CD14-positive monocyte (primary cell): ENCODE data around the gene UAP1L1. TPM values are rescaled to one million over a fixed set of nuclear protein-coding genes. Genes with fewer than 3 reads are reported as not detected.
A peak's percentile ranks its signal among the peaks of the same experiment; 100 is the strongest.

Experiments
- DNase-seq, 3 donors: peaks; one replicate each; pipeline ENCODE4 v3.0.0-alpha.2; 2011 to 2022
- H2AFZ ChIP-seq: 2 replicates; pipeline ENCODE4 v1.6.0; 2012; ENCODE audit warnings: mild to moderate bottlenecking, low read depth, low read length, inconsistent platforms; ENCODE audit not compliant: insufficient read depth, poor library complexity, severe bottlenecking
- H3K27ac ChIP-seq, 2 donors: 1 replicate in 1 of 2; 2 replicates in 1 of 2; pipeline ENCODE4 v1.5.1; 2012 to 2013; ENCODE audit warnings: low read length in 2 of 2, control low read depth in 1 of 2, inconsistent platforms in 1 of 2, low read depth in 1 of 2, mild to moderate bottlenecking in 1 of 2
- H3K27me3 ChIP-seq, 2 donors: one replicate each; pipeline versions ENCODE4 v1.6.0 to v1.6.1; 2011 to 2013; ENCODE audit warnings: low read length in 2 of 2; ENCODE audit not compliant: control insufficient read depth in 2 of 2, insufficient read depth in 2 of 2
- H3K36me3 ChIP-seq, 2 donors: replicated peaks in 1 of 2; 1 replicate in 1 of 2; 2 replicates in 1 of 2; pipeline versions ENCODE4 v1.5.1 to v1.6.1; 2012 to 2013; ENCODE audit warnings: low read length in 2 of 2, control low read depth in 1 of 2, inconsistent platforms in 1 of 2, mild to moderate bottlenecking in 1 of 2; ENCODE audit not compliant: insufficient read depth in 2 of 2, control insufficient read depth in 1 of 2
- H3K4me1 ChIP-seq, 2 donors: 1 replicate in 1 of 2; 2 replicates in 1 of 2; pipeline versions ENCODE4 v1.5.1 to v1.6.1; 2012 to 2013; ENCODE audit warnings: low read length in 2 of 2, control low read depth in 1 of 2, inconsistent platforms in 1 of 2, mild to moderate bottlenecking in 1 of 2, moderate library complexity in 1 of 2; ENCODE audit not compliant: insufficient read depth in 2 of 2, control insufficient read depth in 1 of 2
- H3K4me2 ChIP-seq: replicated peaks from 2 replicates; pipeline ENCODE3; 2012; ENCODE audit warnings: low read length, moderate library complexity, mild to moderate bottlenecking; ENCODE audit not compliant: poor library complexity, severe bottlenecking; ENCODE audit errors: extremely low read depth
- H3K4me3 ChIP-seq, 3 experiments: fragments of 200-600 bp in 1 of 3; sonication (generic) in 1 of 3; replicated peaks in 1 of 3; 1 replicate in 2 of 3; 2 replicates in 1 of 3; pipeline ENCODE4 v1.5.1; 2011 to 2013; ENCODE audit warnings: low read length in 3 of 3, mild to moderate bottlenecking in 3 of 3, control low read depth in 2 of 3, low read depth in 2 of 3, inconsistent platforms in 1 of 3, moderate library complexity in 1 of 3
- H3K79me2 ChIP-seq: 2 replicates; pipeline ENCODE4 v1.6.0; 2012; ENCODE audit warnings: mild to moderate bottlenecking, control low read depth, inconsistent platforms, low read length, moderate library complexity; ENCODE audit not compliant: insufficient read depth
- H3K9ac ChIP-seq: 2 replicates; pipeline ENCODE4 v1.6.0; 2017; ENCODE audit warnings: low read length, mild to moderate bottlenecking; ENCODE audit not compliant: insufficient read depth, poor library complexity, severe bottlenecking
- H3K9me3 ChIP-seq, 2 donors: replicated peaks in 1 of 2; 1 replicate in 1 of 2; 2 replicates in 1 of 2; pipeline versions ENCODE4 v1.5.1 to v1.6.1; 2012 to 2013; ENCODE audit warnings: low read length in 2 of 2, control low read depth in 1 of 2; ENCODE audit not compliant: control insufficient read depth in 1 of 2, insufficient read depth in 1 of 2
- H4K20me1 ChIP-seq: 2 replicates; pipeline ENCODE4 v1.6.0; 2012; ENCODE audit warnings: mild to moderate bottlenecking, low read length, control low read depth, moderate library complexity; ENCODE audit not compliant: insufficient read depth
- H3K27ac Mint-ChIP-seq, 7 donors: one replicate each; pipeline ENCODE4 v1.8.0; 2020; ENCODE audit warnings: mild to moderate bottlenecking in 7 of 7, mixed read lengths in 7 of 7, moderate library complexity in 6 of 7, inconsistent platforms in 2 of 7
- H3K27me3 Mint-ChIP-seq, 3 donors: one replicate each; pipeline ENCODE4 v1.8.0; 2021 to 2022; ENCODE audit warnings: low read depth in 3 of 3, mild to moderate bottlenecking in 3 of 3, mixed read lengths in 3 of 3, moderate library complexity in 3 of 3, inconsistent platforms in 1 of 3
- H3K36me3 Mint-ChIP-seq, 2 donors: one replicate each; pipeline ENCODE4 v1.8.0; 2020; ENCODE audit warnings: mixed read lengths in 2 of 2, inconsistent platforms in 1 of 2, mild to moderate bottlenecking in 1 of 2
- H3K4me1 Mint-ChIP-seq: one replicate; pipeline ENCODE4 v1.8.0; 2020; ENCODE audit warnings: mild to moderate bottlenecking, mixed read lengths
- H3K4me3 Mint-ChIP-seq, 2 donors: one replicate each; pipeline ENCODE4 v1.8.0; 2020; ENCODE audit warnings: mild to moderate bottlenecking in 2 of 2, mixed read lengths in 2 of 2, moderate library complexity in 1 of 2
- H3K9me3 Mint-ChIP-seq, 7 donors: one replicate each; pipeline ENCODE4 v1.8.0; 2020 to 2022; ENCODE audit warnings: mixed read lengths in 7 of 7, mild to moderate bottlenecking in 6 of 7, moderate library complexity in 6 of 7, inconsistent platforms in 2 of 7
- CTCF ChIP-seq: fragments of 200-600 bp; IDR thresholded peaks from one replicate; pipeline ENCODE4 v1.8.0; 2022; ENCODE audit warnings: antibody characterized with exemption, mild to moderate bottlenecking
- WGBS: methylation state at CpG from one replicate; pipeline ENCODE4 v1.1.5; 2013; ENCODE audit warnings: missing lambda C conversion rate; ENCODE audit not compliant: insufficient coverage; 5-methylcytosine and 5-hydroxymethylcytosine counted together
- intact Hi-C, 2 donors: fragments of 100-400 bp; cut with micrococcal nuclease; formaldehyde crosslinking; loops; one replicate each; pipeline versions ENCODE4 v1.15.0 to v1.15.1; 2023
- polyA plus RNA-seq, 3 donors: library from polyadenylated mRNA; depleted of rRNA in 1 of 3; unstranded in 2 of 3; stranded (reverse) in 1 of 3; fragments of 300-500 nt in 2 of 3; fragments of >200 nt in 1 of 3; fragmentation: Illumina TruSeq in 2 of 3; gene quantifications; 1 replicate in 2 of 3; 2 replicates in 1 of 3; pipeline ENCODE4 v1.2.3, GENCODE V29; 2012 to 2021

UAP1L1 gene
- polyA plus RNA-seq, 3 donors: 5.7 to 16.7 (median 14.8) TPM

DNA sequence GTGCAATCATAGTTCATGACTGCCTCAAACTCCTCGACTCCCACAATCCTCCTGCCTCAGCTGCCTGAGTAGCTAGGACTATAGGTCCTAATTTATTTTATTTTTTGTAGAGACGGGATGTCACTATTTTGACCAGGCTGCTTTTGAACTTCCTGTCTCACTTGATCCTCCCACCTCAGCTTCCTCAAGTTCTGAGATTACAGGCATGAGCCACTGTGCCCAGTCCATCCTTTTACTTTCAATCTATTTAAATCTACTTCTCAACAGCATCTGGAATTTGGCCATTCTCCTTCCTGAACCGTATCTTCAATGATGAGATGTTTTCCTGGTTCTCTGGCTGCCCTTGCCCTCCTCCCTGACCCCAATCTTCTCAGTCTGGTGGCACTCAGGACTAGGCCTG, 49.5 kb downstream of the UAP1L1 start:
- DNase-seq: peak in 1 of 3 donors; percentile 24
- peaks cover 0 to 3% of the 10 kb centered on the region in 2 donors for H3K36me3 Mint-ChIP-seq
- no peaks in the 10 kb centered on the region for H3K79me2 ChIP-seq
- peak overlapping the region; percentile 42 for H3K9ac ChIP-seq
- H3K4me3 Mint-ChIP-seq: peak overlapping the region; percentile 79 to 99
- no peaks in the 10 kb centered on the region for H3K36me3 ChIP-seq
- peak overlapping the region; percentile 74 for H2AFZ ChIP-seq
- TF ChIP-seq CTCF: no peak
- H3K9me3 ChIP-seq: peaks cover 10 to 17% of the 10 kb centered on the region in 2 donors
- peak overlapping the region; percentile 88 for H3K4me2 ChIP-seq
- H3K27me3 ChIP-seq: peaks cover 0 to 23% of the 10 kb centered on the region in 2 donors
- peaks cover 3 to 18% (median 14%) of the 10 kb centered on the region in 7 donors for H3K9me3 Mint-ChIP-seq
- H3K27ac Mint-ChIP-seq: peak overlapping the region; percentile 57 to 90 (median 82)
- H3K4me3 ChIP-seq: peak overlapping the region; percentile 19 to 82 (median 45)
- intact Hi-C loops: loop anchor here in 1 of 2 donors (5.0 kb wide), 1 partner anchor 96 kb away; the partner anchor contains the start of gene RNF208
- peaks cover 33 to 42% of the 10 kb centered on the region in 2 donors for H3K4me1 ChIP-seq
- WGBS: 11% methylated on average over 1 of the region's 3 CpGs
- peaks cover 26% of the 10 kb centered on the region for H3K4me1 Mint-ChIP-seq
- peak overlapping the region; percentile 55 to 70 for H3K27ac ChIP-seq
- H4K20me1 ChIP-seq: no peaks in the 10 kb centered on the region
- H3K27me3 Mint-ChIP-seq: peaks cover 22 to 29% (median 27%) of the 10 kb centered on the region in 3 donors

- no peaks in the 10 kb centered on the region for H3K36me3 ChIP-seq
- peaks cover 0 to 25% of the 10 kb centered on the region in 2 donors for H3K27me3 ChIP-seq
- H3K4me3 ChIP-seq: peak overlapping the region; percentile 19 to 82 (median 45)
- Mint-ChIP-seq H3K4me1 (peaks cover 26% of the 10 kb centered on the region), H3K27me3 (peaks cover 22 to 29% (median 29%) of the 10 kb centered on the region in 3 donors), H3K36me3 (peaks cover 0 to 3% of the 10 kb centered on the region in 2 donors), H3K4me3 (peak overlapping the region; percentile 79 to 99), H3K9me3 (peaks cover 3 to 19% (median 14%) of the 10 kb centered on the region in 7 donors), H3K27ac (peak overlapping the region; percentile 82 to 91 (median 87))
- peaks cover 10 to 17% of the 10 kb centered on the region in 2 donors for H3K9me3 ChIP-seq
- peaks cover 33 to 42% of the 10 kb centered on the region in 2 donors for H3K4me1 ChIP-seq
- peak overlapping the region; percentile 55 to 70 for H3K27ac ChIP-seq
- no peaks in the 10 kb centered on the region for H3K79me2 ChIP-seq
- peak overlapping the region; percentile 88 for H3K4me2 ChIP-seq
- H2AFZ ChIP-seq: peak overlapping the region; percentile 74
- 12% methylated on average over 18 of the region's 24 CpGs for WGBS
- intact Hi-C loops: loop anchor here in 1 of 2 donors (5.0 kb wide), 1 partner anchor 95 kb away; the partner anchor contains the start of gene RNF208
- H3K9ac ChIP-seq: peak overlapping the region; percentile 42
- TF ChIP-seq CTCF: no peak
- H4K20me1 ChIP-seq: no peaks in the 10 kb centered on the region
- DNase-seq: peak; percentile 62 to 75 (median 74)
Measured at GRCh38 chr9:137127301-137128157, 50.2 kb downstream of the UAP1L1 start.
